ENCODE results near the gene OXER1. TPM values are rescaled to one million over a fixed set of nuclear protein-coding genes. Genes with fewer than 3 reads are reported as not detected.

Gene OXER1
- total and polyA plus RNA-seq, 2 of the 13 experiments (the other 11 are each of a cell fraction or from before 2014, with no cell fraction given): 8.0 to 9.0 TPM

GRCh38 chr2:42761554-42761953, 2.4 kb downstream of the OXER1 start:
- Histone ChIP-seq H3K4me1 (ENCODE audit: insufficient read depth, low read length) (peaks cover 12% of the 10 kb centered on the region), H2AFZ (ENCODE audit: low read length) (no peak overlapping the region), H3K36me3 (replicated peaks in 1 of 2; ENCODE audit: control insufficient read depth in 1 of 2, insufficient read depth in 2 of 2, low read length in 2 of 2) (no peaks in the 10 kb centered on the region), H3K9ac (ENCODE audit: insufficient read depth, low read depth, low read length) (no peak overlapping the region), H3K4me2 (ENCODE audit: low read depth, low read length) (no peak overlapping the region), H3K9me3 (ENCODE audit: low read length) (no peaks in the 10 kb centered on the region), H3K79me2 (ENCODE audit: insufficient read depth, low read length) (no peaks in the 10 kb centered on the region), H3K27me3 (ENCODE audit: control insufficient read depth in 1 of 2, insufficient read depth in 2 of 2, low read length in 2 of 2) (no peaks in the 10 kb centered on the region), H3K4me3 (replicated peaks in 1 of 3; ENCODE audit: insufficient read depth in 1 of 3, low read depth in 2 of 3, low read length in 3 of 3) (no peak overlapping the region), H3K27ac (ENCODE audit: extremely low read length, insufficient read depth, low read length) (no peak overlapping the region), H4K20me1 (ENCODE audit: insufficient read depth, low read length) (no peaks in the 10 kb centered on the region)
- no TSS peak for BruUV-seq (replicated peaks)
- peak; percentile 48 for TF ChIP-seq AGO2 (optimal IDR thresholded peaks at IDR 0.05; ENCODE audit: low read depth, low read length)
- TF ChIP-seq YEATS4 (CRISPR knock-in tag; IDR thresholded peaks at IDR 0.05; ENCODE audit: borderline replicate concordance): no peak
- no peak for DNase-seq (ENCODE audit: low spot score)
- WGBS (ENCODE audit: low lambda C conversion rate): 86% methylated on average over 9 of the region's 9 CpGs
- peak; percentile 1; the same call in 1 of the 3 replicates for ATAC-seq
- FAIRE-seq: no peak
- ChIA-PET CTCF (ENCODE audit: low intra/inter-chr PET ratio, low total read pairs) (no interaction called here), POLR2A (no interaction called here)
- in situ Hi-C loops (cut with HindIII; ENCODE audit: extremely low pct_ligation_motif_present, low pct_unique_long_range_greater_than_20kb) (no loop called here), intact Hi-C loops (cut with micrococcal nuclease; ENCODE audit: unreplicated experiment) (no loop called here)

DNA sequence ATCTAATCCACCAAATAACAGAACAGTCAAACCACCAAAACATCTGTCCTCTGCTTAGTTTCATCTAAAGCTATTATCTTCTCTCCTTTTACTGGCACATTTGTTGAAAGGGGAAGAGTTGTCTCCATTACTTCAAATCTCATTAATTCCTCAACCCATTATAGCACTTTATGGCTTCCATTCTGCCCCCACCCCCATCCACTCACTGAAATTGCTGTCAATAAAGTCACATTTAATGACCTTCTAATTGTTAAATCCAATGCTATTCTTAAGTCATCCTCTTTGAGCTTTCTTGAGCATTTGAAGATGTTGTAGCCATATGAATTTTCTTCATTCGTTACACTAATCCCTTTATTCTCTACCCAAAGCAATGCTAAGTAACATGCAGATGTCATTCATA, 5.2 kb downstream of the OXER1 start:
- intact Hi-C loops (cut with micrococcal nuclease; ENCODE audit: unreplicated experiment) (no loop called here), in situ Hi-C loops (cut with HindIII; ENCODE audit: extremely low pct_ligation_motif_present, low pct_unique_long_range_greater_than_20kb) (no loop called here)
- Histone ChIP-seq H3K9ac (ENCODE audit: insufficient read depth, low read depth, low read length) (no peak overlapping the region), H3K9me3 (ENCODE audit: low read length) (no peaks in the 10 kb centered on the region), H3K4me1 (ENCODE audit: insufficient read depth, low read length) (peaks cover 16% of the 10 kb centered on the region), H3K4me2 (ENCODE audit: low read depth, low read length) (no peak overlapping the region), H4K20me1 (ENCODE audit: insufficient read depth, low read length) (no peaks in the 10 kb centered on the region), H2AFZ (ENCODE audit: low read length) (no peak overlapping the region), H3K36me3 (replicated peaks in 1 of 2; ENCODE audit: control insufficient read depth in 1 of 2, insufficient read depth in 2 of 2, low read length in 2 of 2) (no peaks in the 10 kb centered on the region), H3K27me3 (ENCODE audit: control insufficient read depth in 1 of 2, insufficient read depth in 2 of 2, low read length in 2 of 2) (no peaks in the 10 kb centered on the region), H3K79me2 (ENCODE audit: insufficient read depth, low read length) (no peaks in the 10 kb centered on the region), H3K4me3 (replicated peaks in 1 of 3; ENCODE audit: insufficient read depth in 1 of 3, low read depth in 2 of 3, low read length in 3 of 3) (no peak overlapping the region), H3K27ac (ENCODE audit: extremely low read length, insufficient read depth, low read length) (no peak overlapping the region)
- no TSS peak for BruUV-seq (replicated peaks)
- CTCF ChIA-PET (ENCODE audit: low intra/inter-chr PET ratio, low total read pairs): no interaction called here
- WGBS (ENCODE audit: low lambda C conversion rate): 88% methylated on average over 1 of the region's 1 CpG
- FAIRE-seq: no peak
- no peak for ATAC-seq
- TF ChIP-seq NFE2 (CRISPR knock-in tag; IDR thresholded peaks at IDR 0.05): no peak
- peak; percentile 52 for TF ChIP-seq HNRNPK (IDR thresholded peaks at IDR 0.05; ENCODE audit: low read depth, low read length, poor library complexity, severe bottlenecking)
- DNase-seq (ENCODE audit: low spot score): no peak
- POLR2A ChIA-PET: no interaction called here
